Astrocyte of the hippocampus (primary cell): ENCODE results near the gene INKA2.

Source experiments
- DNase-seq: peaks from one replicate; pipeline ENCODE4 v3.0.0; 2011; ENCODE audit warnings: low read depth, low spot score

INKA2 gene

GRCh38 chr1:111733183-111733991 lies 5.8 kb downstream of the INKA2 start:
- peak; percentile 44 for DNase-seq

DNA sequence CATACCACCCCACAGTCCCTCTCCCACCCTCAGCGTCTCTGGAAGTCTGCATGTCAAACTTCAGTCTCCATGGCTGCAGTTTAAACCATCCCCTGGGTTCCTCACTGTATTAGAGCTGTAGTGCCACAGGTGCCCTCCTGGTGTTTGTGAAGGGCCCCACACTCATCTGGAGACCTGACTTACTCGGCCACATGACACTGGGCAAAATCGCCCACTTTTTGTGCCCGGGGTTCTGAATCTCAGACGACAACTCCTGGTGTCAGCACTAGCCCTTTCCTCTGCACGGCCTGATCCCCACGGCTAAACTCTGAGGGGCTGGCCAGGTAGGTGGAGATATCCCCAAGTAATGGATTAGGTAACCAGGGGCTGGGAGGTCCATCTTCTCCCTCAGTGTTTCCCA lies 6.5 kb downstream of the INKA2 start:
- DNase-seq = no peak

GRCh38 chr1:111731956-111732355 lies 7.2 kb downstream of the INKA2 start:
- DNase-seq = no peak

DNA sequence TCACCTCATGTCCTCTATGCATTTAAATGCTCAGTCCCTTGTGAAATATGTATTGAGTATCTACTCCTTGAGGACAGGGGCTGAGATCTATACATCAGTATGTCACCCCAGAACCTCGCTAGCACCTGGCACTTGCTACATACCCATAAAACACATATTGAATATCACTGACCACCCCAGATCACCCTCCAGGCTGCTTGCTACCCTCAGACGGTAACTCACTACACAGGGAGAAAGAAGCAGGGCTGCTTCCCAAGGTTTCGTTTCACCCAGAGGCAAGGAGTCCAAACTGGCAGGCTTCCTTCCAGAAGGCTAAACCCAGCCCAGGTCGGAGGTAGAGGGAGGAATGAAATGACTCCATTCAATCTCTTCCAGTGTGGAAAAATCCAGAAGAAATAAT lies 8.5 kb downstream of the INKA2 start:
- no peak for DNase-seq

DNA sequence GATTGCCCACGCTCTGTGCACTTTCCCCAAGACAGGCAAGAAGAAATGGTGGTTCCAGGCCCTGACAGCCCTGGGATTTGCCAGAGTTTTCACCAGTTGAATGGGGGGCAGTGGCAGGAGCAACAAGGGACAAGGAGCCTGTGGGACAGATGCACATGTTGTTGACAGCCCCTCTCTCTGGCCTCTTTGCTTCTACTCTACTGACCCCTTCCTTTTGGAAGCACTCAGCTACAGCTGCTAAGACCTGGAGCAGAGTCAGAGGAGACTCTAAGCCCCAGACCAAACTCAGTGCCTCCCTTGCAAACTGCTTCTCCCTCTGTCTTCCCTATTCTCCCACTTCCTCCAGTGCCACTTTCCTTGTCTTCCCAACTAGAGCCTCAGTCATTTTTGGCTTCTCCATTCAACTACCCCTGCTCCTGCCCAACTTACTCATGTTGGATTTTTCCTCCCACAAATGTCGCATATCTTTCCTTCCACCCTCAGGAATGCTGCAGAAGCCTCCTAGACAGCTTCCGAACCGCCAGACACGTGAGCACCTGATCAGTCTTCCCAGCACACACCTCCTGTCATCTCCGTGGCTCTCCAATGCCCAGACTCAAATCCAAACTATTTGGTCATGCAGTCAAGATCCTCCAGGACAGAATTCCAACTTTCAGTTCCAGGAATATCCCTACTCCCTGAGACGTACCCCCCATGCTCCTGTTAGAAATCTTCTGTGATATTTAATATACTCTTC lies 9.1 kb downstream of the INKA2 start:
- DNase-seq = no peak

- DNase-seq = no peak
Observed at GRCh38 chr1:111729271-111729921, 9.8 kb downstream of the INKA2 start.

GRCh38 chr1:111727056-111727455 lies 12.1 kb downstream of the INKA2 start:
- DNase-seq = no peak

- peak; percentile 62 for DNase-seq
Observed at GRCh38 chr1:111725192-111725591, 14.0 kb downstream of the INKA2 start.

DNA sequence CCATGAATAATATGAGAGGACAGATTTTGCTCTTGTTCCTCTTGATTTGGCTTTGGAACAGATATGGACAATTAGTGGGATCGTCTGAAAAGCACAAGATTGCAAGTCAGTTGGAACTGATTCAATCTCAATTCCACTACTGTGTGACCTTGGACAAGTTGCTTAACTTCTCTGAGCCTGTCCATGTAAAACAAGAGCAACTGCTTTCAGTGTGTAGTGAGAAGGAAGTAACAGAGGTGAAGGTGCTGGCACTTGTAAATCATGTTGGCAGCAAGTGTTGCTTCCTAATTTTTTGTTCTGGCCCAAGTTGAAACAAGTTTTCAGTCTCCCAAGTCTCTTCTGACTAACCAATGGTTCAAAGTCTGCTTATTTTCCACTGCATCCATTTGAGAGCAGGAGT lies 15.3 kb downstream of the INKA2 start:
- no peak for DNase-seq

DNA sequence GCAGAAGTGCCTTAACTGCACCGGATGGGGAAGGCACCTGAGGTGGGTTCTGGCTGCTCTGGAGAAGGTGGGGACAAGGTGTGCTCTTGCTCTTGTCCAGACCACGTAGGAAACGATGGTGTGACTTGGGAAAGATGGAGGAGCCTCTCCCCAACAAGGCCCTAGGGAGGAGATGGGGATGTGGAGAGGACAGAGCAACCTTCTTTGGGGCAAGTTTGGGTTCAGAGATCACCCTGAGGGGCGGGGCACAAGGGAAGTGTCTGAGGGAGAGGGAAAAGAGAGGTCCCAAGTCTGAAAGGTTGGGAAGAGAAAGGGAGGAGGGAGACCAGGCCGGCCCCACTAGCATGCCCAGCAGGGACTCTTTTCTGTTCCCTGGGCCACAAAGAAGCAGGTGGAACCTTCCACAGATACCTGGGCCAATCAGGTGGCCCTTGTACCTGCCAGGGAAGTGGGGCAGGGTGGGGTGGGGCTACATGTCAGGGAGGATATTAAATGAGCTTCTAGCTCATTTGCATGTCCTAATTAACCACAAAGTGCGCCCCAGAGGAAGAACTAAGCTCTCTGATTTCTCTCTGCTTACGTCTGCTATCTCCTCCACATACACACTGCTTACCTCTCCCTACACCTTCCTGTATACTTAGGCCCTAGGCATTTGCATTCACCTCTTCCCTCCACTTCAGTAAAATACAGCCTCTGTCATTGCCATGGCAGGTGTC lies 15.9 kb downstream of the INKA2 start:
- DNase-seq = no peak

DNA sequence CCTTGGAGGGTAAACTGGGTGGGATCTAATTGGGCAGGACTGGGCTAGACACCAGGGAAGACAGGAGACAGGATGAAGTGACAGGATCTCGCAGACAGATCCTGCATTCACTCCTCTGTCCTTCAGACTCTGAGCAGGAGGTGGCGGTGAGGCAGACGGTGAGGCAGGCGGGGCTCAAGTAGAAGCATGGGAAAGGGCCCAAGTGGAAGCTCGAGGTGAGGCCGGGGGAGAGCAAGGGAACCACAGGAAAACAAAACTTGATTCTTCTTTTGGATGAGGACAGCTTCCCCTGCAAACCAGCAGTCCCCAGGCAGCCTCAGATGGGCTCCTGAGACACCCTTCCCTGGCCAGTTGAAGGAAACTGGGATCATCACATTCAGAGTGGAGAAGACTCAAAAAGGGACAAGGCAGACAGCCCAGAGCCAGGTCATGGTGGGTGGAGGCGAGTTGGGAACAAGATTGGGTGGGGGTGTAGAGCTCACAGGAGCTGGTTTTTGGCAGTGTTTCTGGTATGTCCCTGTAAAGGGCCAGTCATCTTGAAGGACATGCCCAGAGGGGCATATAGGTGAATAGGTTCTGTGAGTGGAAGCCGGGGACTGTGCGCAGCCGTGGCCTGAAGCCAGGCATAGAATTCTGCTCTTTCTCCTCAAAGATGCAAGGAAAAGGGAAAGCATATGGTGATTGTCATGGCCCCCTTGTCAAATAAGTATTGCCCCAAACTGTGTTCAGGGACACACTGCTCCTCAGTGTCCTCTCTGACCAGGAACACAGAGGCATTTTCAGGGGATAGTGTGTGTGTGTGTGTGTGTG lies 18.0 kb downstream of the INKA2 start:
- no peak for DNase-seq

DNA sequence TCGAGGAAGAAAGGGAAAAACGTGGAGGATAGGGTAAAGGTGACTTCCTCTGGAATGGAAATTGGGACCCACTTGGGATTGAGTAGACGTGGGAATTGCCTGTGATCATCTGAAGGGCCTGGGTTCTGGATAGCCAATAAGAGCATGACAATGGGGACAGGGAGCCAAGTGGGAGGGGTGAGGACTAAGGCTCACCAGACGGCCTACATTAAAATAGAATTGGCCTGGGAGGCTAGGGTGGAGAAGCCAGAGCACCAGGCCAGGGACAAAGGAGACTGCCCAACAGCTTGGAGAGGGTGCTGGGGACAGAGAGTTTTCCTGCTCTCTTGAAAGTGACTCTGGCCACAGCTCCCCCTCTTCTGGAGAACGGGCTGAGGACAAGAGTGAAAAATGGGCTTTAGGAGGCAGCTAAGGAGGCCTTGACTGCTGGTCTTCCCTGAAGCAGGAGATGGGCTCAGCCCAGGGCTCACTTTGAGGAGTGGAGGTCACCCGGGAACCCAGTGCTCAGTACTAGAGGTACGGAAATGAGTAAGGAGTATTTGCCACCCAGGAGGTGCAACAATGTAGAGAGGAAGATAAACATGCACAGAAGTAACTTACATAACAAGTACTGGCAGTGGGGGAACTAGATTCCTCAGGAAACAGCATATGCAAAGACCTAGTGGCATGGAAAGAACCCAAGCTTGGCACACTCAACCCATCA lies 18.8 kb downstream of the INKA2 start:
- DNase-seq = no peak

- DNase-seq = no peak
Observed at GRCh38 chr1:111719674-111720132, 19.5 kb downstream of the INKA2 start.

GRCh38 chr1:111719135-111719534 lies 20.1 kb downstream of the INKA2 start:
- no peak for DNase-seq

DNA sequence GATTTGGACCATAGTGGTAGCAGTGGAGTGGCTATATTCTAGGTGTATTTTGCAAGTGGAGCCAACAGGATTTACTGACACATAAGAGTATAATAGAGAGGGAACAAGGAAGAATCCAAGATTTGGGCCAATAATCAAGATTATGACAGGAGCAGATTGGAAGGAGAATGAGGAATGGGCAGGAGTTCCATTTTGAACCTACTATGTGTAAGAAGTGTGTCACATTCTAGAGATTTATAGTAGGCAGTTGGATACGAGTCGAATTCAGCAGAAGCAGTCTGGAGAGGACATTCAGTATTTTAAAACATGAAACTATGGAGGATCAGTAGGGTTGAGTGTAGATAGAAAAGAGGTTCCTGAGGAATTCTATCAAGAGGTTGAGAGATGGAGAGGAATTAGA lies 21.7 kb downstream of the INKA2 start:
- DNase-seq = no peak

DNA sequence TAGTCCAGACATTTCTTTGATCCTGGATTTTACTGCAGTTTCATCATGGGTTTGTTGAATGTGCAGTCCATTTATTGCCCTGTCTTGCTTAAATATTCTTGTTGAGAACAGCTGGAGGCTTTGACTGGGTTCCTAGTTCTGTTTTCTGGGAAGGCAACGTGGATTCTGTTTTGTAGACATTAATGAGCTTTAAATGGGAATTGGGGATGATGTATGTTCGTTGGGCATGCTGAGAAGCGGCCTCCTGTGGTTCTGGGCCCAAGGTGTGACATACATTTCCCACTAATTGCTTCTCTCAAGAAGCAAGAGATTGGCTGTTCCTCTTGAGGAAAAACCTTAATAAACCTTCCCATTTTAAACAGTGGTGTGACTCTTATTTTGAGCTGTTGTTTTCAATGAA lies 22.9 kb downstream of the INKA2 start:
- no peak for DNase-seq

DNA sequence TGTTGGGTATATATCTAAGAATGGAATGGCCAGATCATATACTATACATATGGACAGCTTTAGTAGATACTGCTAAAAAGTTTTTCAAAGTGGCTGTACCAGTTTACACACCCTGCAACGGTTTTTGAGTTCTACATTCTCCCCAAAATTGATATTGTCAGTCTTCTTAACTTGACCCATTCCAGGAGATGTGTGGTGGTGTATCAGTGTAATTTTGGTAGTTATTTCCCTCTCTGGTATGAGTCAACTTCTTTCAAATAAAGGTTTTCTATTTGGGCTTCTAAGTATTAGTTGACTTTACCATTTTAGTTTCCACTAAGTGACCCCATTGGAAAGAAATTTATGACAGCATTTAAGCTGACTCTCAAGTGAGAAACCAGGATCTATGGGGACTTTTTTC lies 29.2 kb downstream of the INKA2 start:
- DNase-seq = no peak

DNA sequence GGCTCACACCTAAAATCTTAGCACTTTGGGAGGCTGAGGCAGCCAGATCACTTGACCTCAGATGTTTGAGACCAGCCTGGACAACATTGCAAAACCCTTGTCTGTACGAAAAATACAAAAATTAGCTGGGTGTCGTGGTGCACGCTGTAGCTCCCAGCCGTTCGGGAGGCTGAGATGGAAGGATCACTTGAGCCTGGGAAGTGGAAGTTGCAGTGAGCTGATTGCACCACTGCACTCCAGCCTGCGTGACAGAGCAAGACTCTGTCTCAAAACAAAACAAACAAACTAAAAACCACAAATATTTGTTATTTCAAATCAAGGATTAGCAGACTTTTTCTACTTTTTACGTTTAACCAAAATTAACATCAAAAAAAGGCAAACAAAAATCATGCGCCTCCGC lies 31.3 kb downstream of the INKA2 start:
- DNase-seq = peak; percentile 56

DNA sequence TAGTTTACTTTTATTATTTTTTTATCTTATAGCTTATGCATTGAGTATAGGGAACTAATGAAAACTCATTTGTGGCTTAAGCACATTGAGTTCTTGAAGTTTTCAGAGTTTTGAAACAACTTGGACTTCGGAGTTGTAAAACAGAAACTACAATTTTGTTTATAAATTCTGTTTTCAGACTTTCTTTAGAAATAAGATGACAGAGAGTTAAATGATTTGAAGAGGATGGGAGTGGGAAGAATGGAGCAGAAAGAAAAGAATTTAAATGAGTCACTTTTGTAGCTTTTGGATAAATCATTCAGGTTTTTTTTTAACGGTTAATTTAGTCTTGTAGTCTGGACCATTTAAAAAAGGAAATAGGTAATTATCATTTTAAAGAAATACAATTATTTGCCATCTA lies 32.3 kb downstream of the INKA2 start:
- no peak for DNase-seq

- no peak for DNase-seq
Observed at GRCh38 chr1:111705841-111706240, 33.4 kb downstream of the INKA2 start.
